ENCODE measurements around the gene ARHGAP42. TPM values are rescaled to one million over a fixed set of nuclear protein-coding genes. Genes with fewer than 3 reads are reported as not detected.

The ARHGAP42 gene
- total RNA-seq (2021; ENCODE audit: unreplicated experiment) = 7.1 TPM
- polyA plus RNA-seq (2012; ENCODE audit: insufficient read length) = 4.4 TPM
- percentile 61 among the genes with signal in this experiment for Bru-seq, nascent RNA
- percentile 49 among the genes with signal in this experiment for BruChase-seq, experiment 1, labeled RNA remaining after a 2-hour chase
- percentile 50 among the genes with signal in this experiment for BruChase-seq, experiment 2, labeled RNA remaining after a 6-hour chase
- long read RNA-seq, full-length matches to known transcripts = 8 of 12 reads
- long read RNA-seq, partial matches to known transcripts = 3 of 12 reads
- long read RNA-seq, other reads (novel, unspliced or antisense) = 1 of 12 reads

- ChIA-PET CTCF (interaction anchor here (0.6 to 0.9 kb wide), 7 partner anchors 7 to 164 kb away, joined by 3 to 12 read pairs (median 3); no protein-coding TSS in a partner anchor), POLR2A (no interaction called here)
- BruUV-seq (replicated peaks) = no TSS peak
- peak within 1 kb of the TSS; percentile 76 to 77 for H3K4me3 ChIP-seq (ENCODE audit: low read depth in 2 of 2, low read length in 2 of 2)
- peak within 1 kb of the TSS; percentile 74 for H3K27ac ChIP-seq (ENCODE audit: low read length)
- in situ Hi-C loops (cut with HindIII; ENCODE audit: low pct_unique_long_range_greater_than_20kb, low sequenced_read_pairs) (no loop called here), intact Hi-C loops (cut with micrococcal nuclease; ENCODE audit: unreplicated experiment) (no loop called here)
- no peak for DNase-seq (ENCODE audit: low read depth, low spot score)
- H3K4me1 ChIP-seq (ENCODE audit: control insufficient read depth, insufficient read depth, low read length) = peaks cover 23% of the 10 kb centered on the region
- no peaks in the 10 kb centered on the region for H3K27me3 ChIP-seq (ENCODE audit: control insufficient read depth, insufficient read depth, low read length)
- no peaks in the 10 kb centered on the region for H3K36me3 ChIP-seq (ENCODE audit: control insufficient read depth, insufficient read depth, low read length)
- TF ChIP-seq SIN3A (IDR thresholded peaks at IDR 0.05; ENCODE audit: borderline replicate concordance, insufficient read depth, low read depth, low read length) (no peak), TCF7L2 (IDR thresholded peaks at IDR 0.05; ENCODE audit: low read depth, low read length) (peak; percentile 33; the same call in 1 of the 2 replicates)
- ATAC-seq = peak; percentile 88
- H3K9me3 ChIP-seq (ENCODE audit: control insufficient read depth, insufficient read depth, low read depth, low read length) = no peaks in the 10 kb centered on the region
These were observed at the start of gene ARHGAP42 for GRCh38 chr11:100687054-100687629. ARHGAP42 (plus strand) TSS chr11:100687288; CDS start chr11:100687679, 391 bp downstream.

GRCh38 chr11:100637706-100638105 is 49.4 kb upstream of the ARHGAP42 start:
- DNase-seq (ENCODE audit: low read depth, low spot score) = no peak
- ChIA-PET POLR2A (no interaction called here), CTCF (no interaction called here)
- Histone ChIP-seq H3K27me3 (ENCODE audit: control insufficient read depth, insufficient read depth, low read length) (no peaks in the 10 kb centered on the region), H3K36me3 (ENCODE audit: control insufficient read depth, insufficient read depth, low read length) (no peaks in the 10 kb centered on the region; the same call in 1 of the 2 replicates), H3K4me1 (ENCODE audit: control insufficient read depth, insufficient read depth, low read length) (no peaks in the 10 kb centered on the region), H3K9me3 (ENCODE audit: control insufficient read depth, insufficient read depth, low read depth, low read length) (no peaks in the 10 kb centered on the region), H3K27ac (ENCODE audit: low read length) (no peak overlapping the region), H3K4me3 (ENCODE audit: low read depth in 2 of 2, low read length in 2 of 2) (no peak overlapping the region)
- intact Hi-C loops (cut with micrococcal nuclease; ENCODE audit: unreplicated experiment) = no loop called here
- no TSS peak for BruUV-seq (replicated peaks)
- in situ Hi-C loops (cut with HindIII; ENCODE audit: low pct_unique_long_range_greater_than_20kb, low sequenced_read_pairs) = no loop called here
- TF ChIP-seq POLR2AphosphoS5 (IDR thresholded peaks at IDR 0.05; ENCODE audit: low read depth, low read length) (no peak), CTCF (IDR thresholded peaks at IDR 0.05) (no peak), SIN3A (IDR thresholded peaks at IDR 0.05; ENCODE audit: borderline replicate concordance, insufficient read depth, low read depth, low read length) (no peak), TCF7L2 (IDR thresholded peaks at IDR 0.05; ENCODE audit: low read depth, low read length) (no peak), REST (IDR thresholded peaks at IDR 0.05; ENCODE audit: insufficient read depth in 1 of 2, low read depth in 2 of 2, low read length in 1 of 2) (no peak)
- ATAC-seq = no peak

Measured in Panc1 (cell line).